ENCODE results near the gene UHRF2.

The UHRF2 gene

GRCh38 chr9:6553866-6554265 is 140.9 kb downstream of the UHRF2 start:
- Mint-ChIP-seq H3K27ac (no peak overlapping the region), H3K27me3 (peaks cover 6% of the 10 kb centered on the region), H3K4me3 (no peak overlapping the region), H3K9me3 (no peaks in the 10 kb centered on the region), H3K4me1 (no peaks in the 10 kb centered on the region)
- ATAC-seq (no peak), DNase-seq (no peak)
